ENCODE data around the gene FAM83E.

DNA sequence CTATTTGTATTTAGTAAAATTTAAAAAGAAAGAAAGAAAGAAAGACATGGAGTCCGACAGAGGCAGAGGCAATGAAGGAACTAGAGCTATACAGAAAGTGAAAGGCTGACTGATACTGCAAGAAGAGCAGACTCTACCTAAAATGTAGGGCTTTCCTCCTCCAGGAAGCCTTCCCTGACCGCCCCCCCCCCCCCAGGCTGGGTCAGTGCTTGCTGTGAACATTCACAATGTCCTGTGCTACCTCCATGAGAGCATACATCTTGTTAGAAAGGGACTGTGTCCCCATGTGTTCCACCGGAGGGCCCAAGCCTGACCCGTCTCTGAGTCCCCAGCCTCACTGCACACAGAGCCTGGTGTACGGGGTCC is 36.8 kb upstream of the FAM83E start:
- TF ChIP-seq POLR2AphosphoS5 (IDR thresholded peaks at IDR 0.05; ENCODE audit: low read depth, low read length): no peak
- no peak for TF ChIP-seq TAF1 (IDR thresholded peaks at IDR 0.05; ENCODE audit: borderline replicate concordance, low read depth, low read length)

Measured in GM12892 (cell line).